ENCODE data around the gene TMEM127. TPM values are rescaled to one million over a fixed set of nuclear protein-coding genes. Genes with fewer than 3 reads are reported as not detected.

Gene TMEM127
- total and polyA plus RNA-seq, 8 donors, result 5.7 to 51.6 (median 14.0) TPM

GRCh38 chr2:96249654-96250053, 16.1 kb downstream of the TMEM127 start:
- intact Hi-C loops (cut with DNase I; ENCODE audit: low total_unique reads), result no loop called here
- H3K27me3 ChIP-seq, result no peaks in the 10 kb centered on the region
- TF ChIP-seq POLR2AphosphoS5 (IDR thresholded peaks at IDR 0.05) (no peak), POLR2A (IDR thresholded peaks at IDR 0.05) (no peak), CTCF (IDR thresholded peaks at IDR 0.05) (no peak), EP300 (IDR thresholded peaks at IDR 0.05) (no peak)
- no peaks in the 10 kb centered on the region for H3K9me3 ChIP-seq
- peaks cover 6 to 48% (median 14%) of the 10 kb centered on the region in 4 donors for H3K4me1 ChIP-seq
- H3K27ac ChIP-seq, result peak overlapping the region in 2 of 5 donors; percentile 10 to 36
- 84 to 88% (median 87%) methylated on average over 9 of the region's 9 CpGs for WGBS, 5 donors
- no peak overlapping the region for H3K4me3 ChIP-seq
- H3K36me3 ChIP-seq, result peaks cover 27 to 48% (median 42%) of the 10 kb centered on the region in 4 donors
- peak in 1 of 2 donors; percentile 58 for DNase-seq

GRCh38 chr2:96248624-96249023, 17.2 kb downstream of the TMEM127 start:
- intact Hi-C loops (cut with DNase I; ENCODE audit: low total_unique reads), result no loop called here
- 88 to 96% (median 94%) methylated on average over 4 of the region's 4 CpGs for WGBS, 5 donors
- TF ChIP-seq CTCF (IDR thresholded peaks at IDR 0.05), result no peak
- no peaks in the 10 kb centered on the region for H3K9me3 ChIP-seq
- peaks cover 6 to 45% (median 14%) of the 10 kb centered on the region in 4 donors for H3K4me1 ChIP-seq
- no peaks in the 10 kb centered on the region for H3K27me3 ChIP-seq
- no peak overlapping the region for H3K27ac ChIP-seq
- H3K4me3 ChIP-seq, result no peak overlapping the region
- peaks cover 17 to 38% (median 32%) of the 10 kb centered on the region in 4 donors for H3K36me3 ChIP-seq
- DNase-seq, result no peak

GRCh38 chr2:96247896-96248295, 17.9 kb downstream of the TMEM127 start:
- intact Hi-C loops (cut with DNase I; ENCODE audit: low total_unique reads), result no loop called here
- no peak for DNase-seq
- Histone ChIP-seq H3K4me1 (peaks cover 6 to 45% (median 14%) of the 10 kb centered on the region in 4 donors), H3K27ac (no peak overlapping the region), H3K27me3 (no peaks in the 10 kb centered on the region), H3K36me3 (peaks cover 9 to 31% (median 24%) of the 10 kb centered on the region in 4 donors), H3K4me3 (no peak overlapping the region), H3K9me3 (no peaks in the 10 kb centered on the region)
- TF ChIP-seq CTCF (IDR thresholded peaks at IDR 0.05) (no peak), EP300 (IDR thresholded peaks at IDR 0.05) (no peak), POLR2A (IDR thresholded peaks at IDR 0.05) (no peak), POLR2AphosphoS5 (IDR thresholded peaks at IDR 0.05) (no peak)
- 59 to 79% (median 65%) methylated on average over 5 of the region's 5 CpGs for WGBS, 5 donors

- intact Hi-C loops (cut with DNase I; ENCODE audit: low total_unique reads), result no loop called here
- DNase-seq, result no peak
- no peak for TF ChIP-seq POLR2A (IDR thresholded peaks at IDR 0.05)
- TF ChIP-seq CTCF (IDR thresholded peaks at IDR 0.05), result no peak
- TF ChIP-seq EP300 (IDR thresholded peaks at IDR 0.05), result no peak
- no peak for TF ChIP-seq POLR2AphosphoS5 (IDR thresholded peaks at IDR 0.05)
Observed at GRCh38 chr2:96247009-96247408, 18.8 kb downstream of the TMEM127 start.

More at GRCh38 chr2:96247009-96247408, 18.8 kb downstream of the TMEM127 start:
- no peaks in the 10 kb centered on the region for H3K27me3 ChIP-seq
- 76 to 84% (median 80%) methylated on average over 3 of the region's 3 CpGs for WGBS, 5 donors
- no peak overlapping the region for H3K4me3 ChIP-seq
- no peak overlapping the region for H3K27ac ChIP-seq
- no peaks in the 10 kb centered on the region for H3K9me3 ChIP-seq
- H3K36me3 ChIP-seq, result peaks cover 4 to 22% (median 15%) of the 10 kb centered on the region in 4 donors
- peaks cover 6 to 51% (median 12%) of the 10 kb centered on the region in 4 donors for H3K4me1 ChIP-seq
